ENCODE results near the gene ECSCR. TPM values are rescaled to one million over a fixed set of nuclear protein-coding genes. Genes with fewer than 3 reads are reported as not detected.

ECSCR gene
- total RNA-seq, 1 donor from 2014 or later, result not detected

- Mint-ChIP-seq H3K4me3 (no peak overlapping the region), H3K9me3 (no peaks in the 10 kb centered on the region), H3K27me3 (ENCODE audit: insufficient read depth, low read depth) (peaks cover 2% of the 10 kb centered on the region), H3K36me3 (no peaks in the 10 kb centered on the region), H3K4me1 (peaks cover 2% of the 10 kb centered on the region), H3K27ac (no peak overlapping the region)
- no peaks in the 10 kb centered on the region for H3K36me3 ChIP-seq
- H3K9me3 ChIP-seq (ENCODE audit: low read depth), result no peaks in the 10 kb centered on the region
- no peak overlapping the region for H3K4me2 ChIP-seq
- H3F3A ChIP-seq (ENCODE audit: low read depth), result no peaks in the 10 kb centered on the region
- H3K9ac ChIP-seq, result no peak overlapping the region
- no peak overlapping the region for H3K4me3 ChIP-seq
- H3K4me1 ChIP-seq, result no peaks in the 10 kb centered on the region
- H3K27ac ChIP-seq, result no peak overlapping the region
- H3K27me3 ChIP-seq, result no peaks in the 10 kb centered on the region
- TF ChIP-seq EZH2 (IDR thresholded peaks at IDR 0.05) (no peak), CTCF (IDR thresholded peaks at IDR 0.05) (no peak), EZH2phosphoT487 (IDR thresholded peaks at IDR 0.05) (no peak)
- no peaks in the 10 kb centered on the region for H3K79me2 ChIP-seq (ENCODE audit: low read depth)
- H2AFZ ChIP-seq (replicated peaks), result no peak overlapping the region
- DNase-seq (ENCODE audit: low spot score), result no peak
- H4K20me1 ChIP-seq (ENCODE audit: low read depth), result no peaks in the 10 kb centered on the region
Measured at GRCh38 chr5:139494256-139494655, 31.7 kb upstream of the ECSCR start.

- no peaks in the 10 kb centered on the region for H3K36me3 ChIP-seq
- no peak overlapping the region for H3K4me2 ChIP-seq
- Mint-ChIP-seq H3K27me3 (ENCODE audit: insufficient read depth, low read depth) (peaks cover 5% of the 10 kb centered on the region), H3K27ac (no peak overlapping the region), H3K36me3 (no peaks in the 10 kb centered on the region), H3K4me3 (no peak overlapping the region), H3K4me1 (peaks cover 2% of the 10 kb centered on the region), H3K9me3 (no peaks in the 10 kb centered on the region)
- DNase-seq (ENCODE audit: low spot score), result no peak
- H3K4me1 ChIP-seq, result no peaks in the 10 kb centered on the region
- no peak overlapping the region for H3K9ac ChIP-seq
- no peaks in the 10 kb centered on the region for H3K79me2 ChIP-seq (ENCODE audit: low read depth)
- no peak overlapping the region for H3K4me3 ChIP-seq
- no peaks in the 10 kb centered on the region for H3K9me3 ChIP-seq (ENCODE audit: low read depth)
- H3K27me3 ChIP-seq, result no peaks in the 10 kb centered on the region
- no peaks in the 10 kb centered on the region for H3F3A ChIP-seq (ENCODE audit: low read depth)
- H2AFZ ChIP-seq (replicated peaks), result no peak overlapping the region
- H3K27ac ChIP-seq, result no peak overlapping the region
- no peak for TF ChIP-seq EZH2 (IDR thresholded peaks at IDR 0.05)
- no peak for TF ChIP-seq EZH2phosphoT487 (IDR thresholded peaks at IDR 0.05)
- TF ChIP-seq CTCF (IDR thresholded peaks at IDR 0.05), result no peak
- H4K20me1 ChIP-seq (ENCODE audit: low read depth), result no peaks in the 10 kb centered on the region
Measured at GRCh38 chr5:139492700-139493192, 30.2 kb upstream of the ECSCR start.

DNA sequence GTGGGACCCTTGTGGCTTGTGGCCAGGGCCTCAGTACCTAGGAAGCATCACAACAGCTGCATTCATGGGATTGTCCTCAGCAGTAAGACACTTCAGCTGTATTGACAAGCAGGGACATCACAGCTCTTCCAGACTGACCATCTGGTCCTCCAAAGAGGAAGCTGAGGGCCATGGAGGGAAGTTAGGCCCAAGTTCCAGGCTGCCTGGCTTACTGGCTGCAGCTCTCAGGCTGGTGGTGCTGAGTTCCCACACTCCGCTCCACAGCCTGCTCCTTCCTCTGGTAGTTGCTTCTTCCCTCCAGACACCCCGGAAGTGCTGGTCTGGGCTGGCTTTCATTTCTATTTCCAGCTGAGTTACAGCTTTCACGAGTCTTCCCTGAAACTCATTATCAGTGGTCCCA, 25.7 kb upstream of the ECSCR start:
- no peaks in the 10 kb centered on the region for H3K27me3 ChIP-seq
- Mint-ChIP-seq H3K36me3 (no peaks in the 10 kb centered on the region), H3K4me3 (no peak overlapping the region), H3K27me3 (ENCODE audit: insufficient read depth, low read depth) (peaks cover 11% of the 10 kb centered on the region), H3K4me1 (peaks cover 13% of the 10 kb centered on the region), H3K27ac (no peak overlapping the region), H3K9me3 (no peaks in the 10 kb centered on the region)
- H3K9ac ChIP-seq, result no peak overlapping the region
- H3K36me3 ChIP-seq, result no peaks in the 10 kb centered on the region
- H2AFZ ChIP-seq (replicated peaks), result no peak overlapping the region
- H3K79me2 ChIP-seq (ENCODE audit: low read depth), result no peaks in the 10 kb centered on the region
- H3K4me2 ChIP-seq, result no peak overlapping the region
- H3F3A ChIP-seq (ENCODE audit: low read depth), result no peaks in the 10 kb centered on the region
- H3K4me3 ChIP-seq, result no peak overlapping the region
- peaks cover 10% of the 10 kb centered on the region for H3K4me1 ChIP-seq
- no peaks in the 10 kb centered on the region for H3K9me3 ChIP-seq (ENCODE audit: low read depth)
- no peak for TF ChIP-seq EZH2 (IDR thresholded peaks at IDR 0.05)
- no peak for TF ChIP-seq EZH2phosphoT487 (IDR thresholded peaks at IDR 0.05)
- TF ChIP-seq CTCF (IDR thresholded peaks at IDR 0.05), result no peak
- DNase-seq (ENCODE audit: low spot score), result no peak
- H4K20me1 ChIP-seq (ENCODE audit: low read depth), result no peaks in the 10 kb centered on the region
- H3K27ac ChIP-seq, result no peak overlapping the region

All from neural progenitor cell (in vitro differentiated cells).